Endometrial microvascular endothelial cells (primary cell): ENCODE results near the gene SNX21. TPM values are rescaled to one million over a fixed set of nuclear protein-coding genes. Genes with fewer than 3 reads are reported as not detected.
"Not testable (repeated sequence)": the region's sequence is repeated elsewhere in the genome, so short reads cannot be mapped to it uniquely, and the experiment has no call there.

ENCODE experiments used
- in situ Hi-C: cut with HindIII; loops from 2 replicates; pipeline ENCODE4 v1.10.0; 2017; ENCODE audit warnings: low sequenced_read_pairs, low pct_unique_long_range_greater_than_20kb; ENCODE audit errors: inconsistent ontology term
- total RNA-seq: library from RNA; depleted of rRNA; stranded (reverse); fragments of >200 nt; gene quantifications from one replicate; pipeline ENCODE4 v1.2.3, GENCODE V29; 2015; ENCODE audit errors: inconsistent ontology term

The SNX21 gene
- total RNA-seq, 1 donor from 2014 or later: 13.4 TPM

DNA sequence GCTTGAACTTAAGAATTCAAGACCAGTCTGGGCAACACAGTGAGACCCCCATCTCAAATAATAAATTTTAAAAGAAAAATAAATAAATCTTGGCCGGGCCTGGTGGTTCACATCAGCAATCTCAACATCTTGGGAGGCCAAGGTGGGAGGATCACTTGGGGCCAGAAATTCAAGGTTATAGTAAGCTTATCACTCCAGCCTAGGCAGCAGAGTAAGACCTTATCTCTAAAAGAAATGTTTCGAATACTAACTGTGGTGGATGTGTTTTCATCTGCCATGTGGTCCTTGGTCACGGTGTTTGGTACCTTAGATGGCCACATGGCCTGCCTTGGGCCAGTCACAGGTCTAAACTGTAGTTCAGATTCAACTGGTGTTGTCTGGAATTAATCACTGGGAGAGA is 15.4 kb upstream of the SNX21 start:
- in situ Hi-C loops: loop anchor here (25.0 kb wide), 1 partner anchor 119 kb away; the partner anchor contains the start of gene PCIF1

GRCh38 chr20:45819466-45819865 is 14.1 kb upstream of the SNX21 start:
- in situ Hi-C loops: loop anchor here (25.0 kb wide), 1 partner anchor 118 kb away; the partner anchor contains the start of gene PCIF1

- in situ Hi-C loops: loop anchor here (25.0 kb wide), 1 partner anchor 115 kb away; the partner anchor contains the start of gene PCIF1
Observed at GRCh38 chr20:45821947-45822346, 11.7 kb upstream of the SNX21 start.

DNA sequence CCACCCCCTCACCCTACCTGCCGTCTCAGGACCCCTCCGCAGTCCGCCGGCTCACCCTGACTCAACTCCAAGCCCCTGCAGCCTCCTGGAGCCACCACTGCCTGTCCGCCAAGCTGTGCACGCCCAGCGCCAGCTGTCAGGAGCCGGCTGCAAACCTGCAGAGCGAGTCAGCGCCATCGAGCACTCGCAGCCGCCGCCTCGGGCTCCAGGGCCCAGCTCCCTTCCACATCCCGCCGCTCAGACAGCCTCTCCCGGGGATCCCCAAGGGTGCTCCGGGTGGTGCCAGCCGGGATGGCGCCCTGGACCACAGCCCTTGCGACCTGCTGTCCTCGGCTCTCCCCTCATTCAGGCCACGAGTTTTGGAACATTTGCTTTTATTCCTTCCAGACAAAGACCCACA is 10.7 kb upstream of the SNX21 start:
- in situ Hi-C loops: loop anchor here (25.0 kb wide), 1 partner anchor 114 kb away; the partner anchor contains the start of gene PCIF1

- in situ Hi-C loops: loop anchor here (25.0 kb wide), 1 partner anchor 113 kb away; the partner anchor contains the start of gene PCIF1
Observed at GRCh38 chr20:45823949-45824835, 9.4 kb upstream of the SNX21 start.

DNA sequence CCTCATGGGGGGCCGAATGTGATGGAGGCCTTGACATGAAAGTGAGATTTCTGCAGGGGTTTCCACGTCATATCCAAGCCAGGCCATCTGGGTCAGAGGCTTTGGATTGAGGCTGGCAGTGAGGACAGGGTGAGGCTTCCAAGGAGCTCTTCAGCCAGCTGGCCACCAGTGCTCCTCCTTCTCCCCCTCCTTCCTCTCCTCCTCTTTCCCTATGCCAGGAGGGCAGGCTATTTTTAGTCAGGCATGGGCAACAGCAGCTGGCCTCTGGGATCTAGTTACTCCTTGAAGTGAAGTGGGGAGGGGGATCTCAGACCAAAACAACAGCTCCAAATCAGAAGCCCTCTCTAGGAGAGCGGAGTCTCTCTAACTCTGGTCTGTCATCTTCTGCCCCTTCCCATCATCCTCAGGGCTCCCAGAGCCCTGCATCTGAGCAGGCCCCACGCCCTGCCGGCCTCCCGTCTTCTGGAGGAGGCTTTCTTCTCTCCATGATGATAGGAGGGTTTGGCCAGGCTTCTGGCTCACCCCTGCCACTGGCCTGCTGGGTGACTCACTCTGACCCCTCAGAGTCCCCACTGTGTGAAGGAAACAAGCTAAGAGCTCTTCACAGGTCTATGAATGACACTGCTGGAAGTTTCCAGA is 7.1 kb upstream of the SNX21 start:
- in situ Hi-C loops: no loop called here

DNA sequence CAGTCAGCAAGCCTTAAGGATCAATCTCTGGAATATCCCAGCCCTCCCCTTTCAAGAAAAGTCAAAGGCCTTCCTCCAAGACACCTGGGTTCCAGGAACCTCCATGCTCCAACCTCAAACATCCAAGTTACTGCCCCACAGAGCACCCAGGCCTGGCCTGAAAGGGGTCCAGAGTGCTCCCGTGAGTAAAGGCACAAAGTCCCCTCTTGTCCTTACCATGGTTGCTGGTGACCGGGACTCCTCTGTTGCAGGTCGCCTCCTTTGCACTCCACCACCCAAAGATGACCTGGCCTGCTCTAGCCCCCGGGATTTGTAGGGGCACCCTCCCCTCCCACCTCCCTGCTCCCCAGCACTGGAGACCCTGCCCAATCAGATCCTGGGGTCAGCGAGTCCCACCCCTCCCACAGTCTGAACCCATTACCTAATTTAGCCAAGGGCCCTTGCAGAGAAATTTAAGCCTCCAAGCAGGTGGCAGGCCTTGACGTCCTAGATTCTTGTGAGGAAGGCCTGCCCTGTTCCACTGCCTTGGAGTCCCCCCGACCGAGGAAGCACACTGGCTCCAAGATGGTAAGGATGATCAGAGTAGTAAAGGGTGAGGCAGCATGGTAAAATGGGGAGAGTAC is 6.5 kb upstream of the SNX21 start, which contains the start of gene TNNC2:
Gene TNNC2, minus strand, starts transcription at position 283 of the 623 bp plus-strand sequence. Its CDS starts 64 bp downstream, at position 219.
- in situ Hi-C loops: no loop called here

DNA sequence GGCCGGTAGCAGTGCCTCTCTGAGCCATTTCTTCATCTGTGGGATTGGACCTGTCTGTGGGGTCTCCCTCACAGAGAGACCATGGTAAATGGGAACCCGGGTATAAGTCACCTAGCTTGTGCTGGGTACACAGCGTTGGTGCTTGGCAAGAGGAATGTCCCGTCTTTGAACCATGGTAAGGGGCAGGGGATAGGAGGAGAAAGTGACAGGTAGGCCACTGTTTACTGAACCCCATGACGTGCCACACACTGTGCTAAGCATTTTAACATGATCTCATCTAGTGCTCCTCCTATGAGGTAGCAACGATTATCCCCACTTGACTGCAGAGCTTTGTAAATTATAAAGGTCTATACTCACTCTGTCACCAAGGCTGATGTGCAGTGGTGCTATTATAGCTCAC is 5.9 kb upstream of the SNX21 start:
- in situ Hi-C loops: no loop called here

DNA sequence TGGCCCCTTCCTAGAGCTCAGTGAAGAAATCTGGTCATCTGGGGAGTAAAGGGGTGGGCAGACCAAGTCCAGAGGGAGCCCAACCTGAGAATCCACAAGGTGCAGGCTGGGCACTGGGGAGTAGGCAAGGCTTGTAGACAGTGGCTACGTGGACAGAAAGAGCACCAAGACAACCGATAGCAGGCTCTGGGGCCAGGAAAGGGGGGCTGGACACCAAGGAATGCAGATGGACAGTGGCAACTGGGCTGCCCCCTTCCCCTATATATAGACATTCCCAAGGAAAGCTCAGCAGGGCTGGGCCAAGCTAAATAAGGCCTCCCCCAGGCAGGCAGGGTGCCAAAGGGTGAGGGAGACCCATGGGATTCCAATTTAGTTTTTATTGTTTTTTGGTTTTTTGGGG is 5.0 kb upstream of the SNX21 start:
- in situ Hi-C loops: no loop called here

DNA sequence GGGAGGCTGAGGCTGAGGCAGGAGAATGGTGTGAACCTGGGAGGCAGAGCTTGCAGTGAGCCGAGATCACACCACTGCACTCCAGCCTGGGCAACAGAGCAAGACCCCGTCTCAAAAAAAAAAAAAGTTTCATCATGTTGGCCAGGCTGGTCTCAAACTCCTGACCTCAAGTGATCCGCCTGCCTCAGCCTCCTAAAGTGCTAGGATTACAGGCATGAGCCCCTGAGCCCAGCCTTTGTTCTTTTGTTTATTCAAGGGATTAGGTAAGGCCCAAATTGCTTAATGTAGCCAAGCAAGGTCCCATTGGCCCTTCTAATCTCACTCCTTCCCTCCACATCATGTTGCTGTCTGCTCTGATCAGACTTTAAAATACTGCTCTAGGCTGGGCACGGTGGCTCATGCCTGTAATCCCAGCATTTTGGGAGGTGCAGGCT is 3.9 kb upstream of the SNX21 start:
- in situ Hi-C loops: not testable (repeated sequence)

- in situ Hi-C loops: no loop called here
Observed at GRCh38 chr20:45832619-45833018, 980 bp upstream of the SNX21 start.

DNA sequence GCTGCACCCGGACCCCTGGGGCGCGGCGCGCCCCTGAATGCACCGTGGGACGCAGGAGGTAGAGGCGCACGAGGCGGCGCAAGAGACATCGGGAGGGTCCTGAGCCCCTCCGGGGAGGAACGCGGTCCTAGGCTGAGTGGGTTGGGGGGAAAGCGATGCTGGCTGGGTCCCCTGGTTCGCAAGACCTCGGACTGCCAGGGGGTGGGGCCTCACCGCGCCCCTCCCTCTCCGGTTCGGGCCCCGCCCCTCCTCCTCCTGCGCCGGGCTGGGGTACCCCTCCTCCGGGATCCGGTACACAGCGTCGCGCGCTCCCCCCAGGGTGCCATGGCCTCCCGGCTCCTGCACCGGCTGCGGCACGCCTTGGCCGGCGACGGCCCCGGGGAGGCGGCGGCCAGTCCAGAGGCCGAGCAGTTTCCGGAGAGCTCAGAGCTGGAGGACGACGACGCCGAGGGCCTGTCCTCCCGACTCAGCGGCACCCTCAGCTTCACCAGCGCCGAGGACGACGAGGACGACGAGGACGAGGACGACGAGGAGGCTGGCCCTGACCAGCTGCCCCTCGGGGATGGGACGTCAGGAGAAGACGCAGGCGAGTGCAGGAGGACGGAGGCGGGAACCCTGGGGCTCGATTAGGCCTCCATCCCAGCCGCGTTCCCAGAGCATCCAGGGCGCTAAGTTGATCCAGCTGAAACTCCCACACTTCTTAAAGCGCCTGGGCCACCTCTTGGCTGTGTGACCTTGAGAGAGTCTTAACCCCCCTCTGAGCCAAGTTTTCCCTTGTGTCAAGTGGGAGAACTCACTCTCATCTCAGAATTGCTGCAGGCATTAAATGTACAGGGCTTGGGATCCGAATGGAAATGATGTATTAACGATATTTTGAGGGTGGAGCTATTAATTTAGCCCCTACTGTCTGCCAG is 541 bp downstream of the SNX21 start:
- in situ Hi-C loops: no loop called here

DNA sequence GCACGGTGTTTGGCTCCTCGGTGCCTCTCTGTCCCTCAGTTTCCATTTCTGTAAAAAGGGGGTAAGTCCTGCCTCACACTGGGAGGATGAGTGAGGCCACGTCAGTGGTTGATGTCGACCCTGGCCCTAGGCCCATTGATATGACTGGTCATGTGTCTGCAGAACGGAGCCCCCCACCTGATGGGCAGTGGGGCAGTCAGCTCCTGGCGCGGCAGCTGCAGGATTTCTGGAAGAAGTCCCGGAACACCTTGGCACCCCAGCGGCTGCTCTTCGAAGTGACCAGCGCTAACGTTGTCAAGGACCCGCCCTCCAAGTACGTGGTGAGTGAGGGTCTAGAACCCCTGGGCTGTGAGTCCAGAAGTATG is 1.2 kb downstream of the SNX21 start:
- in situ Hi-C loops: no loop called here

- in situ Hi-C loops: no loop called here
Observed at GRCh38 chr20:45835329-45835765, 1.7 kb downstream of the SNX21 start.

- in situ Hi-C loops: no loop called here
Observed at GRCh38 chr20:45835825-45836224, 2.2 kb downstream of the SNX21 start.

GRCh38 chr20:45836841-45837240 is 3.2 kb downstream of the SNX21 start:
- in situ Hi-C loops: no loop called here

DNA sequence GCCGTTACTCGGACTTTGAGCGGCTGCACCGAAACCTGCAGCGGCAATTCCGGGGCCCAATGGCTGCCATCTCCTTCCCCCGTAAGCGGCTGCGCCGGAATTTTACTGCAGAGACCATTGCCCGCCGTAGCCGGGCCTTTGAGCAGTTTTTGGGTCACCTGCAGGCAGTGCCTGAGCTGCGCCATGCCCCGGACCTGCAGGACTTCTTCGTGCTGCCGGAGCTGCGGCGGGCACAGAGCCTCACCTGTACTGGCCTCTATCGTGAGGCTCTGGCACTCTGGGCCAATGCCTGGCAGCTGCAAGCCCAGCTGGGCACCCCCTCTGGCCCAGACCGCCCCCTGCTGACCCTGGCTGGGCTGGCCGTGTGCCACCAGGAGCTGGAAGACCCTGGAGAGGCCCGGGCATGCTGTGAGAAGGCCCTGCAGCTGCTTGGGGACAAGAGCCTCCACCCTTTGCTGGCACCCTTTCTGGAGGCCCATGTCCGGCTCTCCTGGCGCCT is 7.2 kb downstream of the SNX21 start:
- in situ Hi-C loops: no loop called here

- in situ Hi-C loops: no loop called here
Observed at GRCh38 chr20:45841407-45842129, 8.0 kb downstream of the SNX21 start.
